GM18502 (cell line): ENCODE data around the gene KLHDC9.
"Not testable (repeated sequence)": the region's sequence is repeated elsewhere in the genome, so short reads cannot be mapped to it uniquely, and the experiment has no call there.

ENCODE experiments used
- ATAC-seq: cut with Tn5 transposase; IDR thresholded peaks from one replicate; pipeline ENCODE4 v1.9.1; 2021; ENCODE audit warnings: mild to moderate bottlenecking; ENCODE audit not compliant: unreplicated experiment, poor library complexity

Gene KLHDC9, protein sequence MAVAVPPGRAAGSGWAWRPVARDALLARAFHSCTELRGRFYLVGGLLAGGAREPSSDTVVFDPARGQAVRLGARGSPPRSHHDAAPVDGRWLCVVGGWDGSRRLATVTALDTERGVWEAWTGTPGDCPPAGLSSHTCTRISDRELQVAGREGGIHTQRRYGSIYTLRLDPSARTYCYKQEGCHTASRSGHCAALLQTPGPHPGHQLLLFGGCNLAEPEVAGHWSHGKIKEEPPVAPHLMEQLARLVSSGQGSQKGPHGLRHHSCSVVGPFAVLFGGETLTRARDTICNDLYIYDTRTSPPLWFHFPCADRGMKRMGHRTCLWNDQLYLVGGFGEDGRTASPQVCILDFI

DNA sequence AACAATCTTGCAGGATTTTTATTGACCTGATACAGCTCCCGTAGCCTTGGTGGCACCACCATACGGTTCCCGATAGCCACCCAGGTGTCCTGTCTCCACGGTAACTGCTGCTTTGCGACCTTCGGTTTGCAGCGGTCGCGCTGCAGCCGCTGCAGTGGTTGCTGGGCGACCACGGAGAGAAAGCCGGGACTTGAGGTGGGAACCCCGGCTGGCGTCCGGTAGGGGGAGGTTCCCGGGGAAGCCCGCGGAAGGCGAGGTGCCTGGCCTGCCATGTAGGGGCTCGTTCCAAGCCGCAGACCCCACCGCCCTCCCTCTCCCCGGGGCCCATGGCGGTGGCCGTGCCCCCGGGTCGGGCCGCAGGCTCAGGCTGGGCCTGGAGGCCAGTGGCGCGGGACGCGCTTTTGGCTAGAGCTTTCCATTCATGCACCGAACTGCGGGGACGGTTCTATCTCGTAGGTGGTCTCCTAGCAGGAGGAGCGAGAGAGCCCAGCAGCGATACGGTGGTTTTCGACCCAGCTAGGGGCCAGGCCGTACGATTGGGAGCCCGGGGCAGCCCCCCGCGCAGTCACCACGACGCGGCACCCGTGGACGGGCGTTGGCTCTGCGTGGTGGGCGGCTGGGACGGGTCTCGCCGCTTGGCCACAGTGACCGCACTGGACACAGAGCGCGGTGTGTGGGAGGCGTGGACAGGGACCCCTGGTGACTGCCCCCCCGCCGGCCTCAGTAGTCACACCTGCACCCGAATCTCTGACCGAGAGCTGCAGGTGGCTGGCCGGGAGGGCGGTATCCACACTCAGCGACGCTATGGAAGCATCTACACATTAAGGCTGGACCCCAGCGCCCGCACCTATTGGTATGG lies at the start of gene KLHDC9:
TSS of gene KLHDC9 (plus strand) at position 152 of the 859 bp plus-strand sequence. CDS start at position 327, 175 bp downstream.
- peak; percentile 66 for ATAC-seq

GRCh38 chr1:161048949-161049722 lies 49.0 kb upstream of the KLHDC9 start:
- ATAC-seq, result no peak

DNA sequence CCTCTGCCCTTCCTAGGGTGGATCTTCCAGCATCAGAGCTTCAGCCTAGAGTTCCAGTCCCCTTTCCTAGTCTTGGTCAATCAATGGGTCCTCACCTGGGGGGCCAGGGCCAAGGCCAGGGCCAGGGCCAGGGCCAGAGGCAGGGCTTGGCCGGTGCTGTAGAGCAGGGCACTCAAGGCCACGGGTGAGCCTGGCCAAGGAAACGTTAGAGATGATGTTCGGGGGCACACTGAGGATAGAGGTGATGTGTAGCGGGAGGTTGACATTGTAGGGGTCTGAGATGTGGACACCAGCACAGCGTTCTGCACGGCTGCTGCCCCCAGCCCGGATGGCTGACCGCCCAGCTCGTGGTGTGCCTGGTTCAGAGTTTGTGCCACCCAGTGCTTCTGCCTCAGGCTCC lies 46.9 kb upstream of the KLHDC9 start:
- ATAC-seq, result no peak

DNA sequence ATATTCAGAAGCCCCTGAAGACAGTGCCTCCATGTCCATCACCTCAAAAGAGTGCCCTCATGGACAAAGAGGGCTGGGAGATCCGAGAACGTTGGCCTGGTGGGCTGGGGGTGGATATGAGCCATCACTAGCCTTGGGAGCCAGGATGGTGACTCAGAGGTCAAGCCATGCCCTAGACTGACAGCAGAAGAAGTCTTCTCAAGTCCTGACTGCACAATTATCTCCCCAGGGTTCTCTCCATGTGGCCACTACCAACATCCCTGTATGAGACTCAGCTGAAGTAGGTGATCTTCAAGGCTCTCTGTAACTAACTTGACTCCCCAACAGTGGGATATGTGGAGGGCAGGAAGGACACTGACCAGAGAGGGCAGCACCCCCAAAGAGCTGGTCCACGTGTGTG lies 45.3 kb upstream of the KLHDC9 start:
- ATAC-seq, result no peak

DNA sequence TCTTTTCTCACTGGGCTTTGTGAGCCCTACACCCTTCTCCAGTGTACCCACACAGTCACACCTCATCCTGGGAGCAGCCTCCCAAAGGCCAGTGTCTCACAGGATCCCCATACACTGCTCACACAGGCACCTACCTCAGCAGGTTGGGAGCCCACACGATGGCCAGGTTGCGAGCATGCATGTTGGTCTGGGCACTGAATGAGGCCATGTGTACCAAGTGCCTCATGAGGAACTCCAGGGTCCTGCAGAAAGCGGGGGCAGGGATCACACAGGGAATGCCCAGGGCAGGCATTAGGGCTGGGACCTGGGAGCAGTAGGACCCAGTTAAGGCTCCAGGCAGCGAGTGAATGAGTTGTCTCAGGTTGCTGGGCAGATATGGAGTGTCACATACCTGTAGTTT lies 43.9 kb upstream of the KLHDC9 start:
- ATAC-seq, result no peak

DNA sequence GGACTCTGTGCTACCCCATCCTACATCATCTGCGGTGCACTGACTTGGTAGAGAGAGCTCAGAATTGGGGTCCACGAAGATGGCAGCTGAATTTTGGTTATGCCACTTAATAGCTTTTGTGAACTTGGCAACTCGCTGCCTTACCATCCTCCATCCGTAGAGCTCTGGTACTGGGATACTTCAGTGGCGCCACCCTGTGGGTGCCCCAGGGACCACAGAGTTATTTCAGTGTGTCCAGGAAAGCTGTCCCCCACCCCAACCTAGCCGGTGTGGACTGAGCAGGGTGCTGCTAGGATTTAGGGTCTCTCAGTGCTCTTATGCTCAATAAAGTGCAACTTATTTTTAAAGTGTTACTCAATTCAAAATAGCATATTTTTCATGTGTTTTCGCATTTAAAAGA lies 43.4 kb upstream of the KLHDC9 start:
- no peak for ATAC-seq

- no peak for ATAC-seq
Measured at GRCh38 chr1:161059293-161059692, 38.9 kb upstream of the KLHDC9 start.

DNA sequence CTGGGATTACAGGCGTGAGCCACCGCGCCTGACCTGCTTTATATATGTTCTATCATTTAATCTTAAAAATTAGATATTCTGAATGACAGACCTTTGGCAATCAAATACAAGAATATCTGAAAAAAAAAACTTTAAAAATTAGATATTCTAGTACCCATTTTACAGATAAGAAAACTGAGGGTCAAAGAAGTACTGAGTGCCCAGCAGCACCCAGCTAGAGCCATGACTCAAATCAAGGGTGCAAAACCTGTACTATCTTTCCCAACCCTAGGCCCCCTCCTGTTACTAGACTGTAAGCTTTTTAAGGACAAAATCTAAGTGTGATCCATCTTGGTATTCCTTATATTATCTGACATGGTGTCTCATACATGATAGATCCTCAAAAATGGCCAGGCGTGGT lies 36.7 kb upstream of the KLHDC9 start:
- ATAC-seq, result no peak

DNA sequence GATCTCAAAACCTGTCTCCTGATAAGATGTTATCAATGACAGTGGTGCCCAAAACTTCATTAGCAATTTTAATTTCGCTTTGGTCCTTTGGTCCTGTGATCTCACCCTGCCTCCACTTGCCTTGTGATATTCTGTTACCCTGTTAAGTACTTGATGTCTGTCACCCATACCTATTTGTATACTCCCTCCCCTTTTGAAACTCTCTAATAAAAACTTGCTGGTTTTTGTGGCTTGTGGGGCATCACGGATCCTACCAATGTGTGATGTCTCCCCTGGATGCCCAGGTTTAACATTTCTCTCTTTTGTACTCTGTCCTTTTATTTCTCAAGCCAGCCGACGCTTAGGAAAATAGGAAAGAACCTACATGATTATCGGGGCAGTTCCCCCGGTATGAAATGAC lies 34.2 kb upstream of the KLHDC9 start:
- ATAC-seq, result not testable (repeated sequence)

DNA sequence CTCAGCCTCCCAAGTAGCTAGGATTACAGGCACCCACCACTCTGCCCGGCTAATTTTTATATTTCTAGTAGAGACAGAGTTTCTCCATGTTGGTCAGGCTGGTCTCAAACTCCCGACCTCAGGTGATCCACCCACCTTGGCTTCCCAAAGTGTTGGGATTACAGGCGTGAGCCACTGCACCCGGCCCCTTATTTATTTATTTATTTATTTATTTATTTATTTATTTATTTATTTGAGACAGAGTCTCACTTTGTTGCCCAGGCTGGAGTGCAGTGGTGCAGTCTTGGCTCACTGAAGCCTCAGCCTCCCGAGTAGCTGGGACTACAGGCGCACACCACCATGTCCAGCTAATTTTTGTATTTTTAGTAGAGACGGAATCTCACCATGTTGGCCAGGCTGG lies 32.5 kb upstream of the KLHDC9 start:
- ATAC-seq, result not testable (repeated sequence)

DNA sequence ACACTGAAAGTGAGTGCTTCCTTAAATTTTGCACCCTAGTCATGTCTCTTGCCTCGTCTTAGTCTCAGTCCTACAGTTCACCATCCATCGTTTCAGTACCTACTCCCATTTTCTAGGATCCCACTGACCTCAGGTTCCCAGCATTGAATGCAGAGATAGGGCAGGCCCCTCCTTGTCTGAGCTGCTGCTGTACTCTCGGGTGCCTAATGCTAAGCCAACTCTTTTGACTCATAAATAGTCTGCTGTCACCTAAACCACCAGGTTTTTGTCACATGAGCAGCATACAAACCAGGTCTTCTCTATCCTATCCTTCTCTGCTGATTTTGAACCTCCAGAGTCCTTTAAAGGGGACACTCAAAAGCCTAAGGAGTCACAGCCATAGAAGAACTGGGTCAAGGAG lies 31.5 kb upstream of the KLHDC9 start:
- no peak for ATAC-seq

GRCh38 chr1:161068306-161069234 lies 29.6 kb upstream of the KLHDC9 start:
- ATAC-seq, result peak; percentile 67

- ATAC-seq, result peak; percentile 11
Measured at GRCh38 chr1:161069241-161069640, 28.9 kb upstream of the KLHDC9 start.

GRCh38 chr1:161069731-161070270 lies 28.4 kb upstream of the KLHDC9 start, which contains the start of gene ARHGAP30:
TSS of gene ARHGAP30 (minus strand) at chr1:161069891. CDS start at chr1:161069624, 267 bp downstream.
- peak; percentile 84 for ATAC-seq

DNA sequence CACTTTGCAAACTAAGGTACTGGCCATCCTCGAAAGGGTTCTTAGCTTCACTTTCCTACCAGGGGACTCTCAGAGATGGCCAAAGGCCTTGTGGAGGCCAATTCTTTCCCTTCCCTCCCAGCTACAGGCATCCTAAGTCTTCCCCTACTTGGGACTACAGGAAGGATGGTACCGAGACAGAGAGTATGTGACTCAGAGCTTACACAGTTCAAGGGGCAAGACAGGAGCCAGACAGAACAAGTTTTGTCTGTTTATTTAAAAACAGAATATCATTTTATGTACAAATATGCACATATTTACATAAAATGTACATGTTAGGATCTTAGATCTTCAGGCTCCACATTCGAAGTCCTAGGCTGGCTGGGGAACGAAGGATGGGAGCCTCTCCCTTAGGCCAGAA lies 27.4 kb upstream of the KLHDC9 start:
- ATAC-seq, result no peak

DNA sequence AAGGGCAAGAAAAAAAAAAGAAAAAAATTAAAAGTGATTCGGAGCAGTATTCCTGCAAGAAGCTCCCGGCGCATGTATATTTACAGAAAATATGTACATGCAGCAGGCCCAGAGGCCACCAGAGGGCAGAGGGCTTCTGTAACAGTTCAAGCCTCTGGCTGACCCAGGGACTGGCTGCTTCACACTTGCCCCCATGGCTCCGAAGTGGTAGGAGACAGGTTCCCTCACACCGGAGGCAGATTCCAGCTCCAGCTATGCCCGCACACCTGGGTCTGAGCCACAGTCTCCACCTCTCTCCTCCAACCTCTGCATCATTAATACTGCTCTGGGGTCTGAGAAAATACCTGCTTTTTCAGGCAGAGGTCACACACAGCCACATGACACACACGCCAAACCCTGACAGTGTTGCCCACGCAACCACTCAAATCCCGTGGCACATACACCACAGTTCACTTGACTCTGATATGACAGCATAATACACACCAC lies 26.2 kb upstream of the KLHDC9 start:
- ATAC-seq, result no peak

DNA sequence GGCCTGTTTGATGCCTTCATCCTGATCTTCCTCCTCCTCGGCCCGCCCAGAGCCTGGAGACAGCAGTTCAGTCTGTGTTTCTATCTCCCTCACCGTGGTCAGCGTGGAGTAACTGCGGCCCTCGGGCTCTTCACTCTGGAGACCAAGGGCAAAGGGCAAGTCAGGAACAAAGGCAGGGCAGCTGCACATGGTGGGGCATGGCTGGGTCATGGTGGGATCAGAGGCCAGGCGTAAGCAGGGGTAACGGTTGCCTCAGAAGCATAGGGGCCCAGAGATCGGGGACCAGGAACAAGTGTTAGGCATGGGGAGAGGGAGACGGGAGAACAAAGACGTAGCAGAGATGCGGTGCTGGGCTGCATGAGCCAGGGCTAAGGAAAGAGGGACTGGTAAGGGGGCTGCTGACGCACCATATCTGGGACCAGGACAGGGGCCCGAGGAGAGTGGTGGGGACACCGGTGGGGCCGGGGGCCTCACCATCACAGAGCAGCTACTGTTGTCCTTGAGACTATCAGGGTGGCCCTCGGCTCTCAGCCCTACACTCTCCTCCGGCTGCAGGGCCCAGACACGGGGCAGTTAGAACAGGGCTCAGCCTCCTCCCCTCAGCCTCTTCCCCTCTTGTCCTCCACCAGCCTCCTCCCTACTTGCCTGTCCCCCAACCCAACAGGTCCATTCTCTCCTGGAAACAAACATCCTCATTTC lies 25.3 kb upstream of the KLHDC9 start:
- ATAC-seq, result no peak

DNA sequence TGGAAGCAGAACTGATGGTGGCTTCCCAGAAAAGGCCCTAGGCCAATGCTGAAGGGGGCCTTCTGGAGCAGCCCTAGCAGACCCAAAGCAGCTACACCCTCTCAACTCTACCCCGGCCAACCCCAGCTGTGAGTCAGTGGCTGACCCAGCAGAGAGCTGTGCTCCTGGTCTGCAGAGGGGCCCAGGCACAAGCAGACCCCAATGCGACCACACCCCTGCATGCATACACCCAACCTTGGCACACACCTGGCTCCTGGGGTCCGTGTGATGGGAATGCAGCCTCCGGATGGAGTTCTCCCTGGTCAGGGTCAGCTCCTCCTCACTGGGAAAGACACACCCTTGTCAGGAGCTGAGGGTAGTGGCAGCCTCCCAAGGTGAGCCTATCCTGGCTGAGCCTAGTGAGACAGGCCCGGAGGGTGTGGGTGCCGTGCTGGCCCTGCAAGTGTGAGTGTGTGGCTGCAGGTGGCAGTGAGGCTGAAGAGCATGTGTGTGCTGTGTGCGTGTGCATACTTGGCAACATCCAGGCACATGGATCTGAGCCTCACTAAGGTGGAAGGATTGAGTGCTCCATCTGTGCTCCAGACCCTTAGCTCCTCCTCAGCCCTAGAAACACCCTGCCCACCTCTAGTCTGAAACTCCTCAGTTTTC lies 24.6 kb upstream of the KLHDC9 start:
- ATAC-seq, result no peak
